GM23338 (cell line): ENCODE results near the gene COPB1.

Source experiments
- CREB1 ChIP-seq: fragments of 250-450 bp; sonication (Bioruptor Pico); IDR thresholded peaks from 2 replicates; pipeline ENCODE4 v1.5.0; 2020; ENCODE audit warnings: low read depth, mild to moderate bottlenecking, moderate library complexity
- EZH2 ChIP-seq: fragments of 200-600 bp; sonication (generic); IDR thresholded peaks from one replicate; pipeline ENCODE4 v1.8.0; 2017; ENCODE audit warnings: antibody characterized with exemption, mild to moderate bottlenecking, low read depth; ENCODE audit not compliant: unreplicated experiment
- EZH2phosphoT487 ChIP-seq: fragments of 200-600 bp; sonication (generic); IDR thresholded peaks from one replicate; pipeline ENCODE4 v1.8.1; 2018; ENCODE audit warnings: antibody characterized with exemption; ENCODE audit not compliant: unreplicated experiment
- JUNB ChIP-seq: IDR thresholded peaks from one replicate; pipeline ENCODE4 v1.6.1; 2016; ENCODE audit warnings: antibody characterized with exemption; ENCODE audit not compliant: unreplicated experiment
- NANOG ChIP-seq: IDR thresholded peaks from 2 replicates; pipeline ENCODE4 v1.6.1; 2016; ENCODE audit warnings: antibody characterized with exemption, borderline replicate concordance
- POLR2AphosphoS5 ChIP-seq: IDR thresholded peaks from 2 replicates; pipeline ENCODE4 v1.6.1; 2016; ENCODE audit warnings: antibody characterized with exemption, low read depth
- STAT1 ChIP-seq: IDR thresholded peaks from one replicate; pipeline ENCODE4 v1.6.1; 2016; ENCODE audit warnings: antibody characterized with exemption; ENCODE audit not compliant: unreplicated experiment
- ZNF114 ChIP-seq: fragments of 250-450 bp; sonication (Bioruptor Pico); IDR thresholded peaks from 2 replicates; pipeline ENCODE4 v1.5.0; 2020; ENCODE audit warnings: mild to moderate bottlenecking, moderate library complexity
- ZNF331 ChIP-seq: fragments of 250-450 bp; sonication (Bioruptor Pico); IDR thresholded peaks from 2 replicates; pipeline ENCODE4 v1.5.0; 2020; ENCODE audit warnings: low read depth, mild to moderate bottlenecking, moderate library complexity
- TF ChIP-seq, protein P1 (sequence below), 2 experiments: fragments of 200-600 bp in 1 of 2; sonication (generic) in 1 of 2; conservative IDR thresholded peaks; 2 replicates each; pipeline versions ENCODE4 v1.5.1 to v1.6.1; 2016 to 2017; ENCODE audit warnings: antibody characterized with exemption in 2 of 2, low read depth in 2 of 2, mild to moderate bottlenecking in 2 of 2, moderate library complexity in 1 of 2
- TF ChIP-seq, protein P2 (sequence below): fragments of 250-450 bp; sonication (Bioruptor Pico); IDR thresholded peaks from 2 replicates; pipeline ENCODE4 v1.5.0; 2020; ENCODE audit warnings: mild to moderate bottlenecking, moderate library complexity
- TF ChIP-seq, protein P3 (sequence below): IDR thresholded peaks from one replicate; pipeline ENCODE4 v1.6.1; 2018; ENCODE audit warnings: antibody characterized with exemption; ENCODE audit not compliant: unreplicated experiment
- TF ChIP-seq, protein P4 (sequence below): IDR thresholded peaks from 2 replicates; pipeline ENCODE4 v1.6.1; 2016; ENCODE audit warnings: antibody characterized with exemption

DNA sequence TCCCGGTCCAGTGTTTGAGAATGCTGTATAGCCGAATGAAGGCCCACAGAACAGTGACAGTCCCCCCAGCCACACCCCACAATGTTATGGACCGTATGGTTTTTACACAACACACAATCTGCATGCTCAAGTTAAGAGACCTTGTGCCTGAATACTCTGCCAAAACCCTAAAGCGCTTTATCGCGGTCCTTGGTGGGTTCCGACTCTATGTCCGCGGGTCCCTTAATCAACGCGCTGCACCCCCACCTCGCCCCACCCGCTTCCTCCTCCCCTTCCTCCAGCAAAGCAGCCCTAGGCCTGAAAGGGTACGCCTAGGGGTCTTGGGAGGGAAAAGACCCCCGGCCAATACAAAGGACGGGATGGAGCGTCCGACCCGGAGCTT is 442 bp downstream of the COPB1 start:
- TF ChIP-seq, protein P1, sequence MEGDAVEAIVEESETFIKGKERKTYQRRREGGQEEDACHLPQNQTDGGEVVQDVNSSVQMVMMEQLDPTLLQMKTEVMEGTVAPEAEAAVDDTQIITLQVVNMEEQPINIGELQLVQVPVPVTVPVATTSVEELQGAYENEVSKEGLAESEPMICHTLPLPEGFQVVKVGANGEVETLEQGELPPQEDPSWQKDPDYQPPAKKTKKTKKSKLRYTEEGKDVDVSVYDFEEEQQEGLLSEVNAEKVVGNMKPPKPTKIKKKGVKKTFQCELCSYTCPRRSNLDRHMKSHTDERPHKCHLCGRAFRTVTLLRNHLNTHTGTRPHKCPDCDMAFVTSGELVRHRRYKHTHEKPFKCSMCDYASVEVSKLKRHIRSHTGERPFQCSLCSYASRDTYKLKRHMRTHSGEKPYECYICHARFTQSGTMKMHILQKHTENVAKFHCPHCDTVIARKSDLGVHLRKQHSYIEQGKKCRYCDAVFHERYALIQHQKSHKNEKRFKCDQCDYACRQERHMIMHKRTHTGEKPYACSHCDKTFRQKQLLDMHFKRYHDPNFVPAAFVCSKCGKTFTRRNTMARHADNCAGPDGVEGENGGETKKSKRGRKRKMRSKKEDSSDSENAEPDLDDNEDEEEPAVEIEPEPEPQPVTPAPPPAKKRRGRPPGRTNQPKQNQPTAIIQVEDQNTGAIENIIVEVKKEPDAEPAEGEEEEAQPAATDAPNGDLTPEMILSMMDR (conservative IDR thresholded peaks at IDR 0.05; ENCODE audit: low read depth in 2 of 2): no peak
- TF ChIP-seq, protein P2, sequence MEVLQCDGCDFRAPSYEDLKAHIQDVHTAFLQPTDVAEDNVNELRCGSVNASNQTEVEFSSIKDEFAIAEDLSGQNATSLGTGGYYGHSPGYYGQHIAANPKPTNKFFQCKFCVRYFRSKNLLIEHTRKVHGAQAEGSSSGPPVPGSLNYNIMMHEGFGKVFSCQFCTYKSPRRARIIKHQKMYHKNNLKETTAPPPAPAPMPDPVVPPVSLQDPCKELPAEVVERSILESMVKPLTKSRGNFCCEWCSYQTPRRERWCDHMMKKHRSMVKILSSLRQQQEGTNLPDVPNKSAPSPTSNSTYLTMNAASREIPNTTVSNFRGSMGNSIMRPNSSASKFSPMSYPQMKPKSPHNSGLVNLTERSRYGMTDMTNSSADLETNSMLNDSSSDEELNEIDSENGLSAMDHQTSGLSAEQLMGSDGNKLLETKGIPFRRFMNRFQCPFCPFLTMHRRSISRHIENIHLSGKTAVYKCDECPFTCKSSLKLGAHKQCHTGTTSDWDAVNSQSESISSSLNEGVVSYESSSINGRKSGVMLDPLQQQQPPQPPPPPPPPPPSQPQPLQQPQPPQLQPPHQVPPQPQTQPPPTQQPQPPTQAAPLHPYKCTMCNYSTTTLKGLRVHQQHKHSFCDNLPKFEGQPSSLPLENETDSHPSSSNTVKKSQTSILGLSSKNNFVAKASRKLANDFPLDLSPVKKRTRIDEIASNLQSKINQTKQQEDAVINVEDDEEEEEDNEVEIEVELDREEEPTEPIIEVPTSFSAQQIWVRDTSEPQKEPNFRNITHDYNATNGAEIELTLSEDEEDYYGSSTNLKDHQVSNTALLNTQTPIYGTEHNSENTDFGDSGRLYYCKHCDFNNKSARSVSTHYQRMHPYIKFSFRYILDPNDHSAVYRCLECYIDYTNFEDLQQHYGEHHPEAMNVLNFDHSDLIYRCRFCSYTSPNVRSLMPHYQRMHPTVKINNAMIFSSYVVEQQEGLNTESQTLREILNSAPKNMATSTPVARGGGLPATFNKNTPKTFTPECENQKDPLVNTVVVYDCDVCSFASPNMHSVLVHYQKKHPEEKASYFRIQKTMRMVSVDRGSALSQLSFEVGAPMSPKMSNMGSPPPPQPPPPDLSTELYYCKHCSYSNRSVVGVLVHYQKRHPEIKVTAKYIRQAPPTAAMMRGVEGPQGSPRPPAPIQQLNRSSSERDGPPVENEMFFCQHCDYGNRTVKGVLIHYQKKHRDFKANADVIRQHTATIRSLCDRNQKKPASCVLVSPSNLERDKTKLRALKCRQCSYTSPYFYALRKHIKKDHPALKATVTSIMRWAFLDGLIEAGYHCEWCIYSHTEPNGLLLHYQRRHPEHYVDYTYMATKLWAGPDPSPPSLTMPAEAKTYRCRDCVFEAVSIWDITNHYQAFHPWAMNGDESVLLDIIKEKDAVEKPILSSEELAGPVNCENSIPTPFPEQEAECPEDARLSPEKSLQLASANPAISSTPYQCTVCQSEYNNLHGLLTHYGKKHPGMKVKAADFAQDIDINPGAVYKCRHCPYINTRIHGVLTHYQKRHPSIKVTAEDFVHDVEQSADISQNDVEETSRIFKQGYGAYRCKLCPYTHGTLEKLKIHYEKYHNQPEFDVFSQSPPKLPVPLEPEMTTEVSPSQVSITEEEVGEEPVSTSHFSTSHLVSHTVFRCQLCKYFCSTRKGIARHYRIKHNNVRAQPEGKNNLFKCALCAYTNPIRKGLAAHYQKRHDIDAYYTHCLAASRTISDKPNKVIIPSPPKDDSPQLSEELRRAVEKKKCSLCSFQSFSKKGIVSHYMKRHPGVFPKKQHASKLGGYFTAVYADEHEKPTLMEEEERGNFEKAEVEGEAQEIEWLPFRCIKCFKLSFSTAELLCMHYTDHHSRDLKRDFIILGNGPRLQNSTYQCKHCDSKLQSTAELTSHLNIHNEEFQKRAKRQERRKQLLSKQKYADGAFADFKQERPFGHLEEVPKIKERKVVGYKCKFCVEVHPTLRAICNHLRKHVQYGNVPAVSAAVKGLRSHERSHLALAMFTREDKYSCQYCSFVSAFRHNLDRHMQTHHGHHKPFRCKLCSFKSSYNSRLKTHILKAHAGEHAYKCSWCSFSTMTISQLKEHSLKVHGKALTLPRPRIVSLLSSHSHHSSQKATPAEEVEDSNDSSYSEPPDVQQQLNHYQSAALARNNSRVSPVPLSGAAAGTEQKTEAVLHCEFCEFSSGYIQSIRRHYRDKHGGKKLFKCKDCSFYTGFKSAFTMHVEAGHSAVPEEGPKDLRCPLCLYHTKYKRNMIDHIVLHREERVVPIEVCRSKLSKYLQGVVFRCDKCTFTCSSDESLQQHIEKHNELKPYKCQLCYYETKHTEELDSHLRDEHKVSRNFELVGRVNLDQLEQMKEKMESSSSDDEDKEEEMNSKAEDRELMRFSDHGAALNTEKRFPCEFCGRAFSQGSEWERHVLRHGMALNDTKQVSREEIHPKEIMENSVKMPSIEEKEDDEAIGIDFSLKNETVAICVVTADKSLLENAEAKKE (CRISPR knock-in tag): no peak
- no peak for TF ChIP-seq EZH2
- TF ChIP-seq POLR2AphosphoS5: no peak
- TF ChIP-seq CREB1 (CRISPR knock-in tag): no peak
- TF ChIP-seq, protein P3, sequence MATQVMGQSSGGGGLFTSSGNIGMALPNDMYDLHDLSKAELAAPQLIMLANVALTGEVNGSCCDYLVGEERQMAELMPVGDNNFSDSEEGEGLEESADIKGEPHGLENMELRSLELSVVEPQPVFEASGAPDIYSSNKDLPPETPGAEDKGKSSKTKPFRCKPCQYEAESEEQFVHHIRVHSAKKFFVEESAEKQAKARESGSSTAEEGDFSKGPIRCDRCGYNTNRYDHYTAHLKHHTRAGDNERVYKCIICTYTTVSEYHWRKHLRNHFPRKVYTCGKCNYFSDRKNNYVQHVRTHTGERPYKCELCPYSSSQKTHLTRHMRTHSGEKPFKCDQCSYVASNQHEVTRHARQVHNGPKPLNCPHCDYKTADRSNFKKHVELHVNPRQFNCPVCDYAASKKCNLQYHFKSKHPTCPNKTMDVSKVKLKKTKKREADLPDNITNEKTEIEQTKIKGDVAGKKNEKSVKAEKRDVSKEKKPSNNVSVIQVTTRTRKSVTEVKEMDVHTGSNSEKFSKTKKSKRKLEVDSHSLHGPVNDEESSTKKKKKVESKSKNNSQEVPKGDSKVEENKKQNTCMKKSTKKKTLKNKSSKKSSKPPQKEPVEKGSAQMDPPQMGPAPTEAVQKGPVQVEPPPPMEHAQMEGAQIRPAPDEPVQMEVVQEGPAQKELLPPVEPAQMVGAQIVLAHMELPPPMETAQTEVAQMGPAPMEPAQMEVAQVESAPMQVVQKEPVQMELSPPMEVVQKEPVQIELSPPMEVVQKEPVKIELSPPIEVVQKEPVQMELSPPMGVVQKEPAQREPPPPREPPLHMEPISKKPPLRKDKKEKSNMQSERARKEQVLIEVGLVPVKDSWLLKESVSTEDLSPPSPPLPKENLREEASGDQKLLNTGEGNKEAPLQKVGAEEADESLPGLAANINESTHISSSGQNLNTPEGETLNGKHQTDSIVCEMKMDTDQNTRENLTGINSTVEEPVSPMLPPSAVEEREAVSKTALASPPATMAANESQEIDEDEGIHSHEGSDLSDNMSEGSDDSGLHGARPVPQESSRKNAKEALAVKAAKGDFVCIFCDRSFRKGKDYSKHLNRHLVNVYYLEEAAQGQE: no peak
- TF ChIP-seq JUNB: no peak
- no peak for TF ChIP-seq EZH2phosphoT487
- TF ChIP-seq, protein P4, sequence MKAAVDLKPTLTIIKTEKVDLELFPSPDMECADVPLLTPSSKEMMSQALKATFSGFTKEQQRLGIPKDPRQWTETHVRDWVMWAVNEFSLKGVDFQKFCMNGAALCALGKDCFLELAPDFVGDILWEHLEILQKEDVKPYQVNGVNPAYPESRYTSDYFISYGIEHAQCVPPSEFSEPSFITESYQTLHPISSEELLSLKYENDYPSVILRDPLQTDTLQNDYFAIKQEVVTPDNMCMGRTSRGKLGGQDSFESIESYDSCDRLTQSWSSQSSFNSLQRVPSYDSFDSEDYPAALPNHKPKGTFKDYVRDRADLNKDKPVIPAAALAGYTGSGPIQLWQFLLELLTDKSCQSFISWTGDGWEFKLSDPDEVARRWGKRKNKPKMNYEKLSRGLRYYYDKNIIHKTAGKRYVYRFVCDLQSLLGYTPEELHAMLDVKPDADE: no peak
- no peak for TF ChIP-seq STAT1
- TF ChIP-seq ZNF114 (CRISPR knock-in tag): no peak
- TF ChIP-seq NANOG: no peak
- no peak for TF ChIP-seq ZNF331 (CRISPR knock-in tag)
